Neuronal stem cell (in vitro differentiated cells): ENCODE measurements around the gene CARS2.
"Not testable (repeated sequence)": the region's sequence is repeated elsewhere in the genome, so short reads cannot be mapped to it uniquely, and the experiment has no call there.

Experiments
- DNase-seq: peaks from one replicate; pipeline ENCODE4 v3.0.0-alpha.2; 2013; ENCODE audit warnings: low spot score
- H2AFZ ChIP-seq: one replicate; pipeline ENCODE4 v1.6.1; 2013; ENCODE audit warnings: mild to moderate bottlenecking, low read length, inconsistent platforms
- H2AK5ac ChIP-seq: 2 replicates; pipeline ENCODE4 v1.6.1; 2013; ENCODE audit warnings: low read depth, mild to moderate bottlenecking, inconsistent platforms, low read length, moderate library complexity, mixed read lengths
- H2BK120ac ChIP-seq: 2 replicates; pipeline ENCODE4 v1.6.1; 2013; ENCODE audit warnings: low read depth, mild to moderate bottlenecking, inconsistent platforms, low read length, moderate library complexity, mixed read lengths
- H2BK12ac ChIP-seq: one replicate; pipeline ENCODE4 v1.6.1; 2013; ENCODE audit warnings: low read length, inconsistent platforms
- H2BK15ac ChIP-seq: 2 replicates; pipeline ENCODE4 v1.6.1; 2013; ENCODE audit warnings: mild to moderate bottlenecking, low read length, inconsistent platforms, mixed read lengths
- H2BK5ac ChIP-seq: one replicate; pipeline ENCODE4 v1.6.1; 2013; ENCODE audit warnings: inconsistent platforms, mild to moderate bottlenecking, low read length, moderate library complexity
- H3K14ac ChIP-seq: one replicate; pipeline ENCODE4 v1.6.1; 2013; ENCODE audit warnings: low read length, inconsistent platforms
- H3K18ac ChIP-seq: 2 replicates; pipeline ENCODE4 v1.6.1; 2013; ENCODE audit warnings: low read length, inconsistent platforms
- H3K23ac ChIP-seq: 2 replicates; pipeline ENCODE4 v1.6.1; 2013; ENCODE audit warnings: low read depth, mild to moderate bottlenecking, mixed read lengths, low read length, inconsistent platforms; ENCODE audit not compliant: poor library complexity
- H3K27ac ChIP-seq: replicated peaks from 3 replicates; pipeline ENCODE4 v1.5.1; 2013; ENCODE audit warnings: low read length, inconsistent platforms
- H3K27me3 ChIP-seq, 3 experiments: 2 replicates each; pipeline ENCODE4 v1.6.1; 2013; ENCODE audit warnings: low read length in 3 of 3, mild to moderate bottlenecking in 2 of 3, inconsistent platforms in 1 of 3, low read depth in 1 of 3, mixed read lengths in 1 of 3, moderate library complexity in 1 of 3; ENCODE audit not compliant: control insufficient read depth in 3 of 3, insufficient read depth in 3 of 3
- H3K36me3 ChIP-seq, 2 donors: replicated peaks in 1 of 2; 2 replicates each; pipeline ENCODE4 v1.6.1; 2013; ENCODE audit warnings: low read length in 2 of 2; ENCODE audit not compliant: control insufficient read depth in 2 of 2, insufficient read depth in 2 of 2
- H3K4ac ChIP-seq: 2 replicates; pipeline ENCODE4 v1.6.1; 2013; ENCODE audit warnings: inconsistent platforms, mild to moderate bottlenecking, low read length, moderate library complexity
- H3K4me1 ChIP-seq, 2 donors: 1 replicate in 1 of 2; 2 replicates in 1 of 2; pipeline ENCODE4 v1.6.1; 2013; ENCODE audit warnings: low read length in 2 of 2, low read depth in 1 of 2; ENCODE audit not compliant: control insufficient read depth in 2 of 2, insufficient read depth in 1 of 2
- H3K4me2 ChIP-seq: one replicate; pipeline ENCODE4 v1.6.1; 2013; ENCODE audit warnings: mild to moderate bottlenecking, low read length, inconsistent platforms; ENCODE audit not compliant: insufficient read depth, poor library complexity, severe bottlenecking
- H3K4me3 ChIP-seq, 2 donors: 2 replicates each; pipeline ENCODE4 v1.5.1; 2013; ENCODE audit warnings: low read length in 2 of 2, mild to moderate bottlenecking in 2 of 2, inconsistent platforms in 1 of 2, moderate library complexity in 1 of 2
- H3K79me1 ChIP-seq: one replicate; pipeline ENCODE4 v1.6.1; 2013; ENCODE audit warnings: low read depth, mild to moderate bottlenecking, inconsistent platforms, low read length, moderate library complexity
- H3K9ac ChIP-seq: one replicate; pipeline ENCODE4 v1.6.1; 2013; ENCODE audit warnings: mild to moderate bottlenecking, low read depth, low read length, inconsistent platforms; ENCODE audit not compliant: poor library complexity
- H3K9me3 ChIP-seq, 2 donors: replicated peaks in 1 of 2; 2 replicates each; pipeline versions ENCODE3 to v1.6.1; 2013; ENCODE audit warnings: low read length in 2 of 2, mild to moderate bottlenecking in 2 of 2, inconsistent platforms in 1 of 2, low read depth in 1 of 2, mixed read lengths in 1 of 2, moderate library complexity in 1 of 2; ENCODE audit not compliant: control insufficient read depth in 2 of 2, insufficient read depth in 1 of 2
- H4K8ac ChIP-seq: one replicate; pipeline ENCODE4 v1.6.1; 2013; ENCODE audit warnings: low read depth, mild to moderate bottlenecking, inconsistent platforms, low read length, moderate library complexity
- H4K91ac ChIP-seq: one replicate; pipeline ENCODE4 v1.6.1; 2013; ENCODE audit warnings: low read length, low read depth, mild to moderate bottlenecking, inconsistent platforms; ENCODE audit not compliant: poor library complexity
- WGBS, 2 donors: extraction: QIAGEN DNeasy Blood & Tissue Kit; methylation state at CpG; one replicate each; pipeline ENCODE4 v1.1.7; 2013; ENCODE audit warnings: missing lambda C conversion rate in 2 of 2, mixed read lengths in 1 of 2; ENCODE audit not compliant: insufficient read length in 2 of 2, insufficient replicate concordance in 1 of 2; ENCODE audit errors: extremely low coverage in 2 of 2; 5-methylcytosine and 5-hydroxymethylcytosine counted together

Gene CARS2

GRCh38 chr13:110676595-110677587, 29.0 kb downstream of the CARS2 start:
- Histone ChIP-seq H3K4me2 (no peak overlapping the region), H3K14ac (no peak overlapping the region), H3K9ac (no peak overlapping the region), H2AFZ (no peak overlapping the region), H3K4me1 (no peaks in the 10 kb centered on the region), H3K27me3 (no peaks in the 10 kb centered on the region), H3K9me3 (peaks cover 0 to 1% of the 10 kb centered on the region in 2 donors), H3K4me3 (no peak overlapping the region), H3K36me3 (peaks cover 25 to 59% of the 10 kb centered on the region in 2 donors), H4K8ac (no peak overlapping the region), H3K18ac (peak overlapping the region; percentile 71), H2BK12ac (no peak overlapping the region), H2BK5ac (no peak overlapping the region), H3K27ac (no peak overlapping the region), H4K91ac (no peak overlapping the region), H3K23ac (peak overlapping the region; percentile 14), H3K79me1 (peaks cover 8% of the 10 kb centered on the region), H2BK15ac (no peak overlapping the region), H2AK5ac (no peak overlapping the region), H3K4ac (no peak overlapping the region), H2BK120ac (no peak overlapping the region)
- DNase-seq = no peak
- WGBS, 2 donors = no CpG with 5 or more reads among the region's 28 CpGs

GRCh38 chr13:110669814-110670213, 36.1 kb downstream of the CARS2 start:
- H2BK15ac ChIP-seq, H4K91ac ChIP-seq, H3K4me1 ChIP-seq, H4K8ac ChIP-seq, H3K27ac ChIP-seq, H3K14ac ChIP-seq, H2BK12ac ChIP-seq, H2AFZ ChIP-seq, H3K18ac ChIP-seq, DNase-seq, H3K4me3 ChIP-seq, H3K27me3 ChIP-seq, H3K79me1 ChIP-seq, H3K4ac ChIP-seq, H3K23ac ChIP-seq, H2AK5ac ChIP-seq, H3K9ac ChIP-seq, H2BK5ac ChIP-seq, H3K4me2 ChIP-seq, H2BK120ac ChIP-seq: not testable (repeated sequence)
- no CpG with 5 or more reads among the region's 11 CpGs for WGBS, 2 donors
- peaks cover 5 to 18% of the 10 kb centered on the region in 2 donors for H3K9me3 ChIP-seq
- peaks cover 23 to 56% of the 10 kb centered on the region in 2 donors for H3K36me3 ChIP-seq

GRCh38 chr13:110669036-110669435, 36.9 kb downstream of the CARS2 start:
- H2BK5ac ChIP-seq = no peak overlapping the region
- H3K4me3 ChIP-seq = no peak overlapping the region
- no peak overlapping the region for H4K8ac ChIP-seq
- no CpG with 5 or more reads among the region's 9 CpGs for WGBS, 2 donors
- H3K36me3 ChIP-seq = peaks cover 24 to 62% of the 10 kb centered on the region in 2 donors
- no peak for DNase-seq
- no peaks in the 10 kb centered on the region for H3K27me3 ChIP-seq
- no peak overlapping the region for H3K18ac ChIP-seq
- no peak overlapping the region for H2BK12ac ChIP-seq
- no peak overlapping the region for H2BK15ac ChIP-seq
- H3K9ac ChIP-seq = no peak overlapping the region
- H4K91ac ChIP-seq = no peak overlapping the region
- H3K4ac ChIP-seq = no peak overlapping the region
- no peak overlapping the region for H2AFZ ChIP-seq
- no peak overlapping the region for H3K4me2 ChIP-seq
- H3K9me3 ChIP-seq = peaks cover 5 to 18% of the 10 kb centered on the region in 2 donors
- no peak overlapping the region for H3K23ac ChIP-seq
- no peak overlapping the region for H2BK120ac ChIP-seq
- H3K27ac ChIP-seq = no peak overlapping the region
- no peak overlapping the region for H3K14ac ChIP-seq
- H2AK5ac ChIP-seq = no peak overlapping the region
- no peaks in the 10 kb centered on the region for H3K4me1 ChIP-seq
- H3K79me1 ChIP-seq = peaks cover 2% of the 10 kb centered on the region

GRCh38 chr13:110666255-110666533, 39.7 kb downstream of the CARS2 start:
- Histone ChIP-seq H2BK12ac (no peak overlapping the region), H2AFZ (no peak overlapping the region), H2AK5ac (no peak overlapping the region), H3K36me3 (peaks cover 41 to 90% of the 10 kb centered on the region in 2 donors), H4K91ac (no peak overlapping the region), H3K79me1 (peaks cover 2% of the 10 kb centered on the region), H3K4ac (no peak overlapping the region), H2BK15ac (no peak overlapping the region), H3K14ac (no peak overlapping the region), H3K27me3 (no peaks in the 10 kb centered on the region), H3K9me3 (peaks cover 13 to 34% of the 10 kb centered on the region in 2 donors), H3K27ac (no peak overlapping the region), H3K23ac (no peak overlapping the region), H4K8ac (no peak overlapping the region), H2BK120ac (no peak overlapping the region), H3K18ac (no peak overlapping the region), H3K4me1 (no peaks in the 10 kb centered on the region), H2BK5ac (no peak overlapping the region), H3K9ac (no peak overlapping the region), H3K4me3 (no peak overlapping the region), H3K4me2 (no peak overlapping the region)
- WGBS, 2 donors = no CpG with 5 or more reads among the region's 8 CpGs
- no peak for DNase-seq
